Esophagus squamous epithelium (tissue), 4 donors: Measurements from ENCODE around the gene FAM107B.

Experiments used
- POLR2A ChIP-seq, 4 donors: fragments of 450-650 bp; IDR thresholded peaks; one replicate each; pipeline ENCODE4 v1.6.1; 2017; ENCODE audit warnings: antibody characterized with exemption in 4 of 4, mild to moderate bottlenecking in 4 of 4, moderate library complexity in 3 of 4
- TF ChIP-seq, protein P1 (sequence below), 6 experiments: fragments of 450-650 bp in 4 of 6; fragments of 200-600 bp in 2 of 6; sonication (generic) in 2 of 6; IDR thresholded peaks; one replicate each; pipeline ENCODE4 v1.5.1; 2016 to 2019; ENCODE audit warnings: antibody characterized with exemption in 6 of 6, mild to moderate bottlenecking in 4 of 6, moderate library complexity in 4 of 6

DNA sequence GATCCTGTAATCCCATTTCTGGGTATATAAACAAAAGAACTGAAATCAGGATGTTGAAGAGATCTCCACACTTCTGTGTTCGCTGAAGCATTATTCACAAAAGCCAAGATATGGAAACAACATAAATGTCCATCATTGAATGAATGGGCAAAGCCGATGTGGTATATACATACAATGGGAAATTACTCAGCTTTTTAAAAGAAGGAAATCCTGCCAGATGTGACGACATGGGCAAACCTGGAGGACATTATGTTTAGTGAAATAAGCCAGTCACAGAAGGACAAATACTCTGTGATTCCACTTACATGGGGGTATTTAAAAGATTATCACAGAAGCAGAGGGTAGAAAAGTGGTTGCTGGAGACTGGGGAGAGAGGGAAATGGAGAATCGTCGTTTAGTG is 23.9 kb upstream of the FAM107B start:
- TF ChIP-seq, protein P1, sequence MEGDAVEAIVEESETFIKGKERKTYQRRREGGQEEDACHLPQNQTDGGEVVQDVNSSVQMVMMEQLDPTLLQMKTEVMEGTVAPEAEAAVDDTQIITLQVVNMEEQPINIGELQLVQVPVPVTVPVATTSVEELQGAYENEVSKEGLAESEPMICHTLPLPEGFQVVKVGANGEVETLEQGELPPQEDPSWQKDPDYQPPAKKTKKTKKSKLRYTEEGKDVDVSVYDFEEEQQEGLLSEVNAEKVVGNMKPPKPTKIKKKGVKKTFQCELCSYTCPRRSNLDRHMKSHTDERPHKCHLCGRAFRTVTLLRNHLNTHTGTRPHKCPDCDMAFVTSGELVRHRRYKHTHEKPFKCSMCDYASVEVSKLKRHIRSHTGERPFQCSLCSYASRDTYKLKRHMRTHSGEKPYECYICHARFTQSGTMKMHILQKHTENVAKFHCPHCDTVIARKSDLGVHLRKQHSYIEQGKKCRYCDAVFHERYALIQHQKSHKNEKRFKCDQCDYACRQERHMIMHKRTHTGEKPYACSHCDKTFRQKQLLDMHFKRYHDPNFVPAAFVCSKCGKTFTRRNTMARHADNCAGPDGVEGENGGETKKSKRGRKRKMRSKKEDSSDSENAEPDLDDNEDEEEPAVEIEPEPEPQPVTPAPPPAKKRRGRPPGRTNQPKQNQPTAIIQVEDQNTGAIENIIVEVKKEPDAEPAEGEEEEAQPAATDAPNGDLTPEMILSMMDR (IDR thresholded peaks at IDR 0.05) = no peak
- no peak for TF ChIP-seq POLR2A (IDR thresholded peaks at IDR 0.05)
